IgD-negative memory B cell (primary cell): ENCODE measurements around the gene IRF2BP2. TPM values are rescaled to one million over a fixed set of nuclear protein-coding genes. Genes with fewer than 3 reads are reported as not detected.

Experiments
- H3K27ac Mint-ChIP-seq, 3 donors: one replicate each; pipeline ENCODE4 v1.8.0; 2020 to 2022; ENCODE audit warnings: mild to moderate bottlenecking in 3 of 3, mixed read lengths in 3 of 3, moderate library complexity in 1 of 3
- H3K27me3 Mint-ChIP-seq: one replicate; pipeline ENCODE4 v1.8.0; 2021; ENCODE audit warnings: mixed read lengths
- H3K36me3 Mint-ChIP-seq: one replicate; pipeline ENCODE4 v1.8.0; 2020; ENCODE audit warnings: mild to moderate bottlenecking, mixed read lengths
- H3K4me1 Mint-ChIP-seq, 3 donors: one replicate each; pipeline ENCODE4 v1.8.0; 2020 to 2022; ENCODE audit warnings: mixed read lengths in 3 of 3, mild to moderate bottlenecking in 1 of 3
- H3K4me3 Mint-ChIP-seq, 4 donors: one replicate each; pipeline ENCODE4 v1.8.0; 2020 to 2022; ENCODE audit warnings: mild to moderate bottlenecking in 4 of 4, mixed read lengths in 4 of 4, moderate library complexity in 3 of 4
- H3K9me3 Mint-ChIP-seq, 3 donors: one replicate each; pipeline ENCODE4 v1.8.0; 2020 to 2021; ENCODE audit warnings: mixed read lengths in 3 of 3, mild to moderate bottlenecking in 1 of 3
- polyA plus RNA-seq: library from polyadenylated mRNA; unstranded; fragments of 300-500 nt; fragmentation: Illumina TruSeq; gene quantifications from one replicate; pipeline ENCODE4 v1.2.3, GENCODE V29; 2021

Gene IRF2BP2
- polyA plus RNA-seq, 1 donor from 2014 or later, result 39.1 TPM

- H3K27ac Mint-ChIP-seq, result no peak overlapping the region
These were observed 31.2 kb downstream of the IRF2BP2 start for GRCh38 chr1:234578735-234579134.

GRCh38 chr1:234578087-234578486 is 31.9 kb downstream of the IRF2BP2 start:
- Mint-ChIP-seq H3K4me3 (no peak overlapping the region), H3K27ac (no peak overlapping the region), H3K4me1 (no peaks in the 10 kb centered on the region), H3K36me3 (no peaks in the 10 kb centered on the region), H3K9me3 (no peaks in the 10 kb centered on the region), H3K27me3 (no peaks in the 10 kb centered on the region)

More at GRCh38 chr1:234578735-234579134, 31.2 kb downstream of the IRF2BP2 start:
- Mint-ChIP-seq H3K4me1 (no peaks in the 10 kb centered on the region), H3K4me3 (no peak overlapping the region), H3K27me3 (no peaks in the 10 kb centered on the region), H3K36me3 (no peaks in the 10 kb centered on the region), H3K9me3 (no peaks in the 10 kb centered on the region)

GRCh38 chr1:234573711-234574299 is 36.2 kb downstream of the IRF2BP2 start:
- Mint-ChIP-seq H3K4me1 (no peaks in the 10 kb centered on the region), H3K36me3 (no peaks in the 10 kb centered on the region), H3K9me3 (no peaks in the 10 kb centered on the region), H3K4me3 (no peak overlapping the region), H3K27ac (no peak overlapping the region), H3K27me3 (no peaks in the 10 kb centered on the region)

- Mint-ChIP-seq H3K27ac (no peak overlapping the region), H3K27me3 (no peaks in the 10 kb centered on the region), H3K9me3 (no peaks in the 10 kb centered on the region), H3K36me3 (no peaks in the 10 kb centered on the region), H3K4me1 (no peaks in the 10 kb centered on the region), H3K4me3 (no peak overlapping the region)
These were observed 37.0 kb downstream of the IRF2BP2 start for GRCh38 chr1:234572966-234573365.

- peaks cover 3% of the 10 kb centered on the region for H3K27me3 Mint-ChIP-seq
- H3K9me3 Mint-ChIP-seq, result peaks cover 0 to 2% (median 1%) of the 10 kb centered on the region in 3 donors
- H3K4me3 Mint-ChIP-seq, result no peak overlapping the region
- H3K4me1 Mint-ChIP-seq, result no peaks in the 10 kb centered on the region
- no peak overlapping the region for H3K27ac Mint-ChIP-seq
- H3K36me3 Mint-ChIP-seq, result peaks cover 2% of the 10 kb centered on the region
These were observed 38.3 kb downstream of the IRF2BP2 start for GRCh38 chr1:234571702-234572101.

- Mint-ChIP-seq H3K36me3 (peaks cover 2% of the 10 kb centered on the region), H3K27me3 (peaks cover 3% of the 10 kb centered on the region), H3K9me3 (peaks cover 0 to 2% (median 1%) of the 10 kb centered on the region in 3 donors), H3K4me1 (no peaks in the 10 kb centered on the region), H3K27ac (peak overlapping the region in 1 of 3 donors; percentile 12), H3K4me3 (no peak overlapping the region)
These were observed 39.5 kb downstream of the IRF2BP2 start for GRCh38 chr1:234570329-234571120.

GRCh38 chr1:234568345-234568744 is 41.6 kb downstream of the IRF2BP2 start:
- peaks cover 0 to 2% (median 1%) of the 10 kb centered on the region in 3 donors for H3K9me3 Mint-ChIP-seq

GRCh38 chr1:234565132-234565531 is 44.8 kb downstream of the IRF2BP2 start:
- H3K4me3 Mint-ChIP-seq, result no peak overlapping the region
- no peak overlapping the region for H3K27ac Mint-ChIP-seq
- no peaks in the 10 kb centered on the region for H3K4me1 Mint-ChIP-seq
- H3K9me3 Mint-ChIP-seq, result peaks cover 0 to 2% (median 1%) of the 10 kb centered on the region in 3 donors
- peaks cover 2% of the 10 kb centered on the region for H3K36me3 Mint-ChIP-seq
- H3K27me3 Mint-ChIP-seq, result peaks cover 3% of the 10 kb centered on the region

More at GRCh38 chr1:234568345-234568744, 41.6 kb downstream of the IRF2BP2 start:
- H3K27me3 Mint-ChIP-seq, result peaks cover 3% of the 10 kb centered on the region
- no peak overlapping the region for H3K27ac Mint-ChIP-seq
- no peak overlapping the region for H3K4me3 Mint-ChIP-seq
- H3K4me1 Mint-ChIP-seq, result no peaks in the 10 kb centered on the region
- H3K36me3 Mint-ChIP-seq, result peaks cover 2% of the 10 kb centered on the region

GRCh38 chr1:234564035-234565029 is 45.6 kb downstream of the IRF2BP2 start:
- Mint-ChIP-seq H3K4me1 (no peaks in the 10 kb centered on the region), H3K27ac (no peak overlapping the region), H3K36me3 (peaks cover 2% of the 10 kb centered on the region)

GRCh38 chr1:234562334-234562733 is 47.6 kb downstream of the IRF2BP2 start:
- Mint-ChIP-seq H3K9me3 (peaks cover 0 to 2% (median 1%) of the 10 kb centered on the region in 3 donors), H3K36me3 (peaks cover 2% of the 10 kb centered on the region), H3K4me1 (no peaks in the 10 kb centered on the region), H3K4me3 (no peak overlapping the region), H3K27me3 (peaks cover 3% of the 10 kb centered on the region), H3K27ac (no peak overlapping the region)

More at GRCh38 chr1:234564035-234565029, 45.6 kb downstream of the IRF2BP2 start:
- Mint-ChIP-seq H3K4me3 (no peak overlapping the region), H3K27me3 (peaks cover 3% of the 10 kb centered on the region), H3K9me3 (peaks cover 0 to 2% (median 1%) of the 10 kb centered on the region in 3 donors)

- Mint-ChIP-seq H3K27me3 (no peaks in the 10 kb centered on the region), H3K9me3 (no peaks in the 10 kb centered on the region), H3K27ac (no peak overlapping the region), H3K4me1 (no peaks in the 10 kb centered on the region), H3K4me3 (no peak overlapping the region), H3K36me3 (no peaks in the 10 kb centered on the region)
These were observed 48.7 kb downstream of the IRF2BP2 start for GRCh38 chr1:234561319-234561718.

GRCh38 chr1:234559902-234560676 is 49.9 kb downstream of the IRF2BP2 start:
- H3K4me3 Mint-ChIP-seq, result no peak overlapping the region
- H3K27ac Mint-ChIP-seq, result no peak overlapping the region
- no peaks in the 10 kb centered on the region for H3K36me3 Mint-ChIP-seq
- no peaks in the 10 kb centered on the region for H3K4me1 Mint-ChIP-seq
- H3K9me3 Mint-ChIP-seq, result no peaks in the 10 kb centered on the region
- no peaks in the 10 kb centered on the region for H3K27me3 Mint-ChIP-seq

GRCh38 chr1:234559152-234559901 is 50.7 kb downstream of the IRF2BP2 start:
- Mint-ChIP-seq H3K36me3 (no peaks in the 10 kb centered on the region), H3K9me3 (no peaks in the 10 kb centered on the region), H3K4me1 (no peaks in the 10 kb centered on the region), H3K4me3 (no peak overlapping the region), H3K27ac (no peak overlapping the region), H3K27me3 (no peaks in the 10 kb centered on the region)
